Fibroblast of mammary gland (primary cell): Measurements from ENCODE around the gene AKAP7.

Source experiments
- DNase-seq: peaks from one replicate; pipeline ENCODE4 v3.0.0-alpha.2; 2010; ENCODE audit warnings: low read depth
- H3K4me3 ChIP-seq: 2 replicates; pipeline ENCODE4 v1.5.1; 2011; ENCODE audit warnings: low read depth, mild to moderate bottlenecking, low read length, moderate library complexity; ENCODE audit not compliant: control insufficient read depth
- TF ChIP-seq, protein P1 (sequence below): conservative IDR thresholded peaks from 2 replicates; pipeline ENCODE4 v1.5.1; 2011; ENCODE audit warnings: low read depth, low read length, inconsistent platforms; ENCODE audit not compliant: control insufficient read depth, insufficient read depth

Gene AKAP7

DNA sequence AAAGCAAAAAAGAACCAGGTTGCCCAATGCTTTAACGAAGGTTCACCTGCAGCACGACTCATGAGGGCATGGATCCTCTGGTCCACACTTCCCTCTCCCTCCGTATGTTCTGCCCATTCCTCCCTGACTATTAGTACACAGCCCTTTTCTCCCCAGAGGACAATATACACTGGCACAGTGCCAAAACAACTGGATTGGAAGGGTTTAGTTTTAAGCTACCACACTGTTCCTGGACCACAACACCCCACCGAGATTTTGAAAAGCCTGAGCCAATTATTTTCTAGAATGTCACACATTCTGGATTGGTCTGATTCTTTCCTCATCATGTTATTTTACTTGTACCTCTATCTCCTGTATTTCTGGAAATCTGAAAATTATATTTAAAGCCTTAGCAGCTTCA, 2.9 kb upstream of the AKAP7 start:
- no peak for DNase-seq
- TF ChIP-seq, protein P1, sequence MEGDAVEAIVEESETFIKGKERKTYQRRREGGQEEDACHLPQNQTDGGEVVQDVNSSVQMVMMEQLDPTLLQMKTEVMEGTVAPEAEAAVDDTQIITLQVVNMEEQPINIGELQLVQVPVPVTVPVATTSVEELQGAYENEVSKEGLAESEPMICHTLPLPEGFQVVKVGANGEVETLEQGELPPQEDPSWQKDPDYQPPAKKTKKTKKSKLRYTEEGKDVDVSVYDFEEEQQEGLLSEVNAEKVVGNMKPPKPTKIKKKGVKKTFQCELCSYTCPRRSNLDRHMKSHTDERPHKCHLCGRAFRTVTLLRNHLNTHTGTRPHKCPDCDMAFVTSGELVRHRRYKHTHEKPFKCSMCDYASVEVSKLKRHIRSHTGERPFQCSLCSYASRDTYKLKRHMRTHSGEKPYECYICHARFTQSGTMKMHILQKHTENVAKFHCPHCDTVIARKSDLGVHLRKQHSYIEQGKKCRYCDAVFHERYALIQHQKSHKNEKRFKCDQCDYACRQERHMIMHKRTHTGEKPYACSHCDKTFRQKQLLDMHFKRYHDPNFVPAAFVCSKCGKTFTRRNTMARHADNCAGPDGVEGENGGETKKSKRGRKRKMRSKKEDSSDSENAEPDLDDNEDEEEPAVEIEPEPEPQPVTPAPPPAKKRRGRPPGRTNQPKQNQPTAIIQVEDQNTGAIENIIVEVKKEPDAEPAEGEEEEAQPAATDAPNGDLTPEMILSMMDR = no peak
- no peak overlapping the region for H3K4me3 ChIP-seq

DNA sequence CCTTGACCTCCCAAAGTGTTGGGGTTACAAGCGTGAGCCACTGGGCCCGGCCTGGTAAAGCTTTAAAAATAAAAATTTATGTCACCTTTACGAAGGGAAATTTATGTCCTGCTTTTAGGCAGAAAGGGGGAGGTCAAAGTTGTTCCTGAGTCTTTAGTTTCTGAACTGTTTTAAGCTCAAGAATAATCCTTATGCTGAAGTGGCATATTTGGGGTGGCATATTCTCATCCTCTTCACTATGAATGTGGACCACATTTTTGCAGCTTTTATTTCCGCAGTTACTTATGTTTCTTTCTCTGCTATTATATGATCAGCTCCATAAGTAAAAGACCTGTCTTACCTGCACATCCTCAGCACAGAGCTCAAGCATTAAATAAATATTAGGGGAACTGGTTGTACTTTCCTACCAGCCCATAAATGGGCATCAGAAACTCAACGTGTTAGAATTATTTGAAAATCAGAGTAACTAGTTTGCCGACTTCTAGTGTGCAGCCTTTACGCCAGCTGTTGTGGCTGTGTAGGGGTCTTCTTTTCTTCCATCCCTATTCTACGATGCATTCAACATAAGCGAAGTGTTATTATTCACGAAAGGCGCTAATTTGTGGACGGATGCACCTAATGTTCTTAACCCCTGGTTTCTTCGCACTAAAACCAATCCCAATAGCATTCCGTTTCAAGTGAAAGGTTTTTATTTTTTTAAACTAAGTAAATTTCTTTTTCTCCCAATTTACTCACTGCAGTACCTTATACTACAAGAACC, 867 bp upstream of the AKAP7 start:
- DNase-seq = no peak
- TF ChIP-seq, protein P1 = no peak
- H3K4me3 ChIP-seq = peak overlapping the region; percentile 63

DNA sequence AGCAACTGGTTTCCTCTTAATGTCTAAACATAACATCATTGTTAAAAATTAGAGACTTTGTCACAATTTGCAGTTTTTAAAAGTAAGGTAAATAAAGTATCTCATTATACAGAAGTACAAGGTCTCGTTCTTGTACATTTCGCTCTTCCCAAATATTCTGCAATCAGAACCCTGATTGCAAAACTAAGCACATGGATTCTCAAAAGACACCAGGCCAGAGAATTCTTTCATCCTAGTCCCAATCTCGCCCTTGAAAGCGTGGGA, 355 bp upstream of the AKAP7 start:
- DNase-seq = no peak
- TF ChIP-seq, protein P1 = no peak
- peak overlapping the region; percentile 63 for H3K4me3 ChIP-seq

DNA sequence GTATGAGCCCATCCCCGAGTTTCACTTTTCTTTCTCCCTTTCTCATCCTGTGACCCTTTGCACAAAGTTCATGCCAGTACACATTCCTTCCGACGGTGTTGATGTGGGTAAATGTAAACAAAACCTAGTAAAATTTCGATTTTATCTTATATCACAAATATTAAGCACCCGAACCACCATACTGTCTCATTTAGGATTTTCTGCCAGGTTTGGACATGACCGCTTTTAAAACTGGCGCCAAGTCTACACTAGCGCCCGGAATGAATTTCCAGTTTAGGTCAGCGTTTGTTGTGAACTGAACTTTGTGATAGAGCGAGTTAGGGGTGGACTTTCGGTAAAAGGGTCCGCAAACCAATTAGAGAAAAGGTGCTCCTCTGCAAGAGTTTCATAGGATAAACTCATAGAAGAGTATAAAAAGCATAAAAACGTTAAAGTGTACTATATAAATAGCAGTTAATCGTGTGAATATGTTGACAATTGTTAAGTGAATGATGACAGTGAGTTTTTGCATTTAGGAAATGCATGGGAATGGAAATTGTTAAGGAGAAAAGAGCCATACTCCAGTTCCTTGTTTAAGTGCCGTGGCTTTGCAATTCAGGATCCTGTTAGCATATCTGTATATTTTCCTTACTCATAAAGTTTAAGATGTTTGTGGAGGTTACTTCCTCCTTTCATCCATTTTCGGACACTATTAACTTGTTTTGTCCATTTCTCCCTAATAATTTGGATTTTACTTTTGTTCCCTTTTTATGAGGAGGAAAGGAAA, 937 bp downstream of the AKAP7 start:
- peak; percentile 62 for DNase-seq
- H3K4me3 ChIP-seq = peak overlapping the region; percentile 80
- TF ChIP-seq, protein P1 = no peak

DNA sequence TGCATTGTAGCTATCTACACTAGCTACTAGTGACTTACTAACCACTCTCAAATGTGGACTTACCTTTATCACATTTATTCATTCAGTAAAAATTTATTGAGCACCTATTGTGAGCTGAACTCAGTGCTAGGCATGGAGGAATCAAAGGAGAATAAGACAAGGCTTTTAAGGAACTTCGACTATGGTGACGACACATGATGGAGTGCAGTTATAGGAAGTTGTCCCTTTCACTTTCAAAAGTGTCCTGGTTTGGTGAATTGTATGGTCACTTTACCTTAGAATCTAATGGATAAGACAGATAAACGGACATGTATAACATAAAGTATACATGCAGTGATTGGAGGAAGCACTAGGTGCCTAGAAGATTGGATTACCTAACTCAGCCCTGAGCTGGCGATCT, 4.3 kb downstream of the AKAP7 start:
- no peak overlapping the region for H3K4me3 ChIP-seq
- TF ChIP-seq, protein P1 = no peak
- DNase-seq = no peak

DNA sequence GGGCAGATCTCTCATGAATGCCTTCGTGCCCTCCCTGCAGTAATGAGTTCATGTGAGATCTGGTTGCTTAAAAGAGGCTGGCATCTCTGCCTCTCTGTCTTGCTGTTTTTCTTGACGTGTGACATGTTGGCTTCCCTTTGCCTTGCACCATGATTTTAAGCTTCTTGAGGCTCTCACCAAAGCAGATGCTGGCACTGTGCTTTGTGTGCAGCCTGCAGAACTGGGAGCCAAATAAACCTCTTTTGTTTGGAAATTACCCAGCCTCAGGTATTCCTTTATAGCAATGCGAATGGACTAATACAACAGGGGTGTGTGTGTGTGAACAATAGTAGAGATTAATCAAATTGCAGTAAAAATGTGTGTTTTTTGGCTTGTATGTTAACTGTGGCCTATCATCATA, 8.1 kb downstream of the AKAP7 start:
- no peak for DNase-seq
- H3K4me3 ChIP-seq = no peak overlapping the region
- TF ChIP-seq, protein P1 = no peak
